ENCODE measurements around the gene XPA.

Gene XPA

GRCh38 chr9:97741947-97742346 is 44.8 kb upstream of the XPA start:
- Histone ChIP-seq H3K79me1 (ENCODE audit: low read length) (no peaks in the 10 kb centered on the region), H3K27ac (ENCODE audit: low read depth, low read length) (no peak overlapping the region), H2AK5ac (ENCODE audit: low read length) (no peak overlapping the region), H3K4me2 (ENCODE audit: low read length) (no peak overlapping the region), H2BK5ac (ENCODE audit: low read depth, low read length, poor library complexity) (no peak overlapping the region), H3K79me2 (ENCODE audit: control insufficient read depth, insufficient read depth, low read length, poor library complexity) (no peaks in the 10 kb centered on the region), H4K91ac (ENCODE audit: low read depth, low read length) (no peak overlapping the region), H2BK12ac (ENCODE audit: low read length) (no peak overlapping the region), H3K9me3 (ENCODE audit: insufficient read depth, low read depth, low read length) (peaks cover 8% of the 10 kb centered on the region), H4K8ac (ENCODE audit: low read depth, low read length) (no peak overlapping the region), H3K4me3 (ENCODE audit: low read depth, low read length) (no peak overlapping the region), H3K4ac (ENCODE audit: low read depth, low read length) (no peak overlapping the region), H3K14ac (ENCODE audit: low read length) (no peak overlapping the region), H3K23ac (ENCODE audit: low read length) (no peak overlapping the region), H3K18ac (ENCODE audit: low read length) (no peak overlapping the region), H3K27me3 (ENCODE audit: insufficient read depth, low read length) (peaks cover 7% of the 10 kb centered on the region), H3K36me3 (ENCODE audit: control insufficient read depth in 1 of 2, insufficient read depth in 2 of 2, low read length in 2 of 2) (no peaks in the 10 kb centered on the region), H4K12ac (ENCODE audit: low read depth, low read length) (no peak overlapping the region), H3K4me1 (ENCODE audit: control insufficient read depth in 1 of 2, insufficient read depth in 2 of 2, low read length in 2 of 2) (peaks cover 0 to 3% of the 10 kb centered on the region in 2 experiments), H2AFZ (ENCODE audit: insufficient read depth, low read length, poor library complexity) (no peak overlapping the region), H2BK120ac (ENCODE audit: insufficient read depth, low read length, poor library complexity) (no peak overlapping the region), H3K9ac (ENCODE audit: low read length) (no peak overlapping the region)
- no peak for DNase-seq
- no CpG with 5 or more reads among the region's 6 CpGs for WGBS (ENCODE audit: extremely low coverage, insufficient coverage, insufficient read length)

- no CpG with 5 or more reads among the region's 56 CpGs for WGBS (ENCODE audit: extremely low coverage, insufficient coverage, insufficient read length)
Measured at GRCh38 chr9:97740848-97741821, 44.0 kb upstream of the XPA start.

DNA sequence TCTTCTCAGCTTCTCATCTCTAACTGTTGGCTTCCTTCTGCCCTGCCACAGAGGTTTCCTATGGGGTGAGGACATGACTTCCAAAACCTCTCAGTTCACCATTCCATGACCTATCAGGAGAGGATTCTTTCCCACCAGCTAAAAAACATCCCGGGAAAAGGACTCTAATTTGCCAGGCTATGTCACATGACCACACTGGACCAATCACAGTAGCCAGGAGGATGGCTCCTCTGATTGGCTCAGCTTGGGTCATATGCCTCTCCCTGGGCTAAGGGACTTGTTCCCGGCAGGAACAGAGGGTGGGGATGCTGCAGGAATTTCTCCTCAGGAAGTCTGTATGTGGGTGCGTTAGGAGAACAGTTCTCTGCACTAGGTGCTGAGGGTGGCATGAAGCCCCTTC is 40.3 kb upstream of the XPA start:
- Histone ChIP-seq H4K8ac (ENCODE audit: low read depth, low read length) (no peak overlapping the region), H2AK5ac (ENCODE audit: low read length) (no peak overlapping the region), H4K91ac (ENCODE audit: low read depth, low read length) (no peak overlapping the region), H3K14ac (ENCODE audit: low read length) (no peak overlapping the region), H3K27ac (ENCODE audit: low read depth, low read length) (no peak overlapping the region), H2AFZ (ENCODE audit: insufficient read depth, low read length, poor library complexity) (no peak overlapping the region), H3K79me2 (ENCODE audit: control insufficient read depth, insufficient read depth, low read length, poor library complexity) (no peaks in the 10 kb centered on the region), H2BK120ac (ENCODE audit: insufficient read depth, low read length, poor library complexity) (no peak overlapping the region), H3K4ac (ENCODE audit: low read depth, low read length) (no peak overlapping the region), H3K4me1 (ENCODE audit: control insufficient read depth in 1 of 2, insufficient read depth in 2 of 2, low read length in 2 of 2) (peaks cover 0 to 3% of the 10 kb centered on the region in 2 experiments), H2BK12ac (ENCODE audit: low read length) (no peak overlapping the region), H3K27me3 (ENCODE audit: insufficient read depth, low read length) (peaks cover 3% of the 10 kb centered on the region), H3K9me3 (ENCODE audit: insufficient read depth, low read depth, low read length) (peaks cover 4% of the 10 kb centered on the region), H3K9ac (ENCODE audit: low read length) (no peak overlapping the region), H2BK5ac (ENCODE audit: low read depth, low read length, poor library complexity) (no peak overlapping the region), H3K4me2 (ENCODE audit: low read length) (no peak overlapping the region), H3K23ac (ENCODE audit: low read length) (no peak overlapping the region), H3K79me1 (ENCODE audit: low read length) (no peaks in the 10 kb centered on the region), H3K36me3 (ENCODE audit: control insufficient read depth in 1 of 2, insufficient read depth in 2 of 2, low read length in 2 of 2) (no peaks in the 10 kb centered on the region), H3K4me3 (ENCODE audit: low read depth, low read length) (no peak overlapping the region), H4K12ac (ENCODE audit: low read depth, low read length) (no peak overlapping the region), H3K18ac (ENCODE audit: low read length) (no peak overlapping the region)
- WGBS (ENCODE audit: extremely low coverage, insufficient coverage, insufficient read length), result no CpG with 5 or more reads among the region's 3 CpGs
- DNase-seq, result no peak

More at GRCh38 chr9:97740848-97741821, 44.0 kb upstream of the XPA start:
- H3K27me3 ChIP-seq (ENCODE audit: insufficient read depth, low read length), result peaks cover 7% of the 10 kb centered on the region
- peaks cover 0 to 3% of the 10 kb centered on the region in 2 experiments for H3K4me1 ChIP-seq (ENCODE audit: control insufficient read depth in 1 of 2, insufficient read depth in 2 of 2, low read length in 2 of 2)
- H3K79me2 ChIP-seq (ENCODE audit: control insufficient read depth, insufficient read depth, low read length, poor library complexity), result no peaks in the 10 kb centered on the region
- H3K79me1 ChIP-seq (ENCODE audit: low read length), result no peaks in the 10 kb centered on the region
- peak; percentile 30 to 58 for DNase-seq
- H3K9me3 ChIP-seq (ENCODE audit: insufficient read depth, low read depth, low read length), result peaks cover 8% of the 10 kb centered on the region
- peak overlapping the region; percentile 24 for H2AFZ ChIP-seq (ENCODE audit: insufficient read depth, low read length, poor library complexity)
- no peak overlapping the region for H3K4me3 ChIP-seq (ENCODE audit: low read depth, low read length)
- H3K36me3 ChIP-seq (ENCODE audit: control insufficient read depth in 1 of 2, insufficient read depth in 2 of 2, low read length in 2 of 2), result no peaks in the 10 kb centered on the region
- no peak overlapping the region for H3K27ac ChIP-seq (ENCODE audit: low read depth, low read length)
- H4K12ac ChIP-seq (ENCODE audit: low read depth, low read length), result no peak overlapping the region
- no peak overlapping the region for H3K23ac ChIP-seq (ENCODE audit: low read length)
- peak overlapping the region; percentile 33 for H4K8ac ChIP-seq (ENCODE audit: low read depth, low read length)
- no peak overlapping the region for H3K18ac ChIP-seq (ENCODE audit: low read length)
- H3K9ac ChIP-seq (ENCODE audit: low read length), result no peak overlapping the region
- no peak overlapping the region for H3K14ac ChIP-seq (ENCODE audit: low read length)
- no peak overlapping the region for H2AK5ac ChIP-seq (ENCODE audit: low read length)
- H2BK5ac ChIP-seq (ENCODE audit: low read depth, low read length, poor library complexity), result no peak overlapping the region
- H2BK120ac ChIP-seq (ENCODE audit: insufficient read depth, low read length, poor library complexity), result no peak overlapping the region
- H4K91ac ChIP-seq (ENCODE audit: low read depth, low read length), result no peak overlapping the region
- peak overlapping the region; percentile 65 for H3K4me2 ChIP-seq (ENCODE audit: low read length)
- no peak overlapping the region for H2BK12ac ChIP-seq (ENCODE audit: low read length)
- H3K4ac ChIP-seq (ENCODE audit: low read depth, low read length), result no peak overlapping the region

DNA sequence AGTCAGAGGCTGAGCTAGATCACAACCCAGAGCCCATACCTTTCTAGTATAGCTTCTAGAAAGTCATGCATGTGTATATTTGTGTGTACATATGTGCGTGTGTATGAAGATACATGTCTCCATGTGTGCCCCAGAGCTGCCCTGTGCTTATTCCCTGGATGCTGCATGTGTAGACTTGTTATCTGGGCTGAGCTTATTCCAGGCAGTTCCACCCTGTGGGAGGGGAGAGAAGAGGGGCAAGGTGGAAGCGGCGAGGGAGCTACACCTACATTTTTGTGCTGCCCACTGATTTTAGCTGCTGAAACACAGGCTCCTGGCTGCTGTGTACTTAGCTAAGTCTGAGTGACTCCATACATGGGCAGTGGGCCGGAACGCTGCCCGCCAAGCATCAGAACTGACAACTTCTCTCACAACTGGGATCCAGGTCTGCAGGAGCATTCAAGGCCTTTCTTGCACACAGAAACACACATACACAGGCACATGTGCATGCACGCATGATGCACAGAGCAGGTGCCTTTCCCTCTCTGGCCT is 38.0 kb upstream of the XPA start:
- no peak overlapping the region for H3K9ac ChIP-seq (ENCODE audit: low read length)
- no peaks in the 10 kb centered on the region for H3K4me1 ChIP-seq (ENCODE audit: control insufficient read depth in 1 of 2, insufficient read depth in 2 of 2, low read length in 2 of 2)
- H2BK12ac ChIP-seq (ENCODE audit: low read length), result no peak overlapping the region
- H3K36me3 ChIP-seq (ENCODE audit: control insufficient read depth in 1 of 2, insufficient read depth in 2 of 2, low read length in 2 of 2), result no peaks in the 10 kb centered on the region
- no peak overlapping the region for H2AK5ac ChIP-seq (ENCODE audit: low read length)
- no peak overlapping the region for H3K4me2 ChIP-seq (ENCODE audit: low read length)
- no peak overlapping the region for H4K8ac ChIP-seq (ENCODE audit: low read depth, low read length)
- no peak overlapping the region for H2BK5ac ChIP-seq (ENCODE audit: low read depth, low read length, poor library complexity)
- no peak overlapping the region for H3K18ac ChIP-seq (ENCODE audit: low read length)
- no peaks in the 10 kb centered on the region for H3K9me3 ChIP-seq (ENCODE audit: insufficient read depth, low read depth, low read length)
- DNase-seq, result no peak
- H4K12ac ChIP-seq (ENCODE audit: low read depth, low read length), result no peak overlapping the region
- H3K79me2 ChIP-seq (ENCODE audit: control insufficient read depth, insufficient read depth, low read length, poor library complexity), result no peaks in the 10 kb centered on the region
- H4K91ac ChIP-seq (ENCODE audit: low read depth, low read length), result no peak overlapping the region
- no peaks in the 10 kb centered on the region for H3K27me3 ChIP-seq (ENCODE audit: insufficient read depth, low read length)
- no peak overlapping the region for H2AFZ ChIP-seq (ENCODE audit: insufficient read depth, low read length, poor library complexity)
- no peak overlapping the region for H3K23ac ChIP-seq (ENCODE audit: low read length)
- no peak overlapping the region for H3K14ac ChIP-seq (ENCODE audit: low read length)
- no peaks in the 10 kb centered on the region for H3K79me1 ChIP-seq (ENCODE audit: low read length)
- no peak overlapping the region for H2BK120ac ChIP-seq (ENCODE audit: insufficient read depth, low read length, poor library complexity)
- no CpG with 5 or more reads among the region's 7 CpGs for WGBS (ENCODE audit: extremely low coverage, insufficient coverage, insufficient read length)
- H3K27ac ChIP-seq (ENCODE audit: low read depth, low read length), result no peak overlapping the region
- H3K4me3 ChIP-seq (ENCODE audit: low read depth, low read length), result no peak overlapping the region
- H3K4ac ChIP-seq (ENCODE audit: low read depth, low read length), result no peak overlapping the region

Measured in trophoblast cell (in vitro differentiated cells and primary cell).